Calu3 (cell line): ENCODE measurements around the gene ACAD11. TPM values are rescaled to one million over a fixed set of nuclear protein-coding genes. Genes with fewer than 3 reads are reported as not detected.
"Not testable (repeated sequence)": the region's sequence is repeated elsewhere in the genome, so short reads cannot be mapped to it uniquely, and the experiment has no call there.

Experiments used
- BruUV-seq: library from RNA; stranded (reverse); fragments of 400-500 nt; replicated peaks from 2 replicates; lab custom pipeline; 2021; lab: Mats Ljungman, UMichigan
- CTCF ChIA-PET: fragments of 300-600 bp; sonication (Branson Sonifier 250); formaldehyde crosslinking; loops from one replicate; lab custom pipeline; 2022; ENCODE audit warnings: antibody characterized with exemption; lab: Charles Lee
- DNase-seq: peaks from one replicate; pipeline ENCODE4 v3.0.0; 2022
- H3K27ac Mint-ChIP-seq: one replicate; pipeline ENCODE4 v1.8.0; 2022; ENCODE audit warnings: mixed read lengths; ENCODE audit not compliant: unreplicated experiment
- H3K27me3 Mint-ChIP-seq: one replicate; pipeline ENCODE4 v1.8.0; 2022; ENCODE audit warnings: mixed read lengths; ENCODE audit not compliant: unreplicated experiment
- H3K36me3 Mint-ChIP-seq: one replicate; pipeline ENCODE4 v1.8.0; 2022; ENCODE audit warnings: mild to moderate bottlenecking, moderate library complexity, mixed read lengths; ENCODE audit not compliant: insufficient read depth, unreplicated experiment
- H3K4me1 Mint-ChIP-seq: one replicate; pipeline ENCODE4 v1.8.0; 2022; ENCODE audit warnings: mild to moderate bottlenecking, low read depth, mixed read lengths; ENCODE audit not compliant: unreplicated experiment
- H3K4me3 Mint-ChIP-seq: one replicate; pipeline ENCODE4 v1.8.0; 2022; ENCODE audit warnings: mild to moderate bottlenecking, low read depth, moderate library complexity, mixed read lengths; ENCODE audit not compliant: unreplicated experiment
- H3K9me3 Mint-ChIP-seq: one replicate; pipeline ENCODE4 v1.8.0; 2022; ENCODE audit warnings: low read depth, mixed read lengths; ENCODE audit not compliant: unreplicated experiment
- CTCF ChIP-seq: fragments of 200-600 bp; IDR thresholded peaks from one replicate; pipeline ENCODE4 v1.8.0; 2022; ENCODE audit warnings: antibody characterized with exemption; ENCODE audit not compliant: unreplicated experiment
- intact Hi-C: fragments of 100-400 bp; cut with micrococcal nuclease; formaldehyde crosslinking; loops from one replicate; pipeline ENCODE4 v1.10.0; 2022; ENCODE audit not compliant: unreplicated experiment
- total RNA-seq: library from RNA; stranded (reverse); gene quantifications from 2 replicates; pipeline ENCODE4 v1.2.3, GENCODE V29; 2022

Gene ACAD11
- total RNA-seq, 1 experiment from 2014 or later: 14.6 TPM

GRCh38 chr3:132605374-132605792, 54.2 kb downstream of the ACAD11 start:
- no peaks in the 10 kb centered on the region for H3K36me3 Mint-ChIP-seq
- H3K27me3 Mint-ChIP-seq: no peaks in the 10 kb centered on the region
- peaks cover 4% of the 10 kb centered on the region for H3K9me3 Mint-ChIP-seq
- no peak overlapping the region for H3K27ac Mint-ChIP-seq
- CTCF ChIA-PET: no interaction called here
- no peak overlapping the region for H3K4me3 Mint-ChIP-seq
- DNase-seq: no peak
- intact Hi-C loops: no loop called here
- no peaks in the 10 kb centered on the region for H3K4me1 Mint-ChIP-seq
- BruUV-seq: no TSS peak
- no peak for TF ChIP-seq CTCF

- H3K4me1 Mint-ChIP-seq: peaks cover 11% of the 10 kb centered on the region
Measured at GRCh38 chr3:132600614-132601013, 59.0 kb downstream of the ACAD11 start.

GRCh38 chr3:132598181-132598580, 61.4 kb downstream of the ACAD11 start:
- no peak overlapping the region for H3K4me3 Mint-ChIP-seq
- H3K27ac Mint-ChIP-seq: no peak overlapping the region
- H3K9me3 Mint-ChIP-seq: no peaks in the 10 kb centered on the region
- no peaks in the 10 kb centered on the region for H3K27me3 Mint-ChIP-seq
- CTCF ChIA-PET: no interaction called here
- no TSS peak for BruUV-seq
- peaks cover 29% of the 10 kb centered on the region for H3K4me1 Mint-ChIP-seq
- intact Hi-C loops: loop anchor here (5.0 kb wide), 1 partner anchor 44 kb away; no protein-coding TSS in a partner anchor
- peaks cover 5% of the 10 kb centered on the region for H3K36me3 Mint-ChIP-seq
- DNase-seq: no peak
- no peak for TF ChIP-seq CTCF

More at GRCh38 chr3:132600614-132601013, 59.0 kb downstream of the ACAD11 start:
- H3K27me3 Mint-ChIP-seq, intact Hi-C loops, CTCF ChIA-PET, H3K36me3 Mint-ChIP-seq, BruUV-seq, H3K4me3 Mint-ChIP-seq, DNase-seq, H3K9me3 Mint-ChIP-seq, H3K27ac Mint-ChIP-seq: not testable (repeated sequence)

GRCh38 chr3:132597660-132598059, 61.9 kb downstream of the ACAD11 start:
- H3K9me3 Mint-ChIP-seq: no peaks in the 10 kb centered on the region
- BruUV-seq: TSS peak; percentile 89
- no peaks in the 10 kb centered on the region for H3K27me3 Mint-ChIP-seq
- peaks cover 29% of the 10 kb centered on the region for H3K4me1 Mint-ChIP-seq
- H3K36me3 Mint-ChIP-seq: peaks cover 5% of the 10 kb centered on the region
- H3K27ac Mint-ChIP-seq: no peak overlapping the region
- intact Hi-C loops: loop anchor here (5.0 kb wide), 1 partner anchor 45 kb away; no protein-coding TSS in a partner anchor
- no peak overlapping the region for H3K4me3 Mint-ChIP-seq
- no peak for DNase-seq
- TF ChIP-seq CTCF: no peak
- CTCF ChIA-PET: interaction anchor here (0.6 to 1.0 kb wide), 6 partner anchors 8 to 62 kb away, joined by 3 to 5 read pairs (median 3); no protein-coding TSS in a partner anchor

GRCh38 chr3:132596816-132597433, 62.7 kb downstream of the ACAD11 start, which contains the start of gene ACKR4:
Gene ACKR4 (plus strand): TSS chr3:132597270. CDS start chr3:132600398, 3,128 bp downstream.
- no peak for DNase-seq
- peak within 1 kb of the TSS; percentile 12 for H3K27ac Mint-ChIP-seq
- CTCF ChIA-PET: interaction anchor here (0.6 to 1.0 kb wide), 6 partner anchors 9 to 62 kb away, joined by 3 to 5 read pairs (median 3); no protein-coding TSS in a partner anchor
- H3K27me3 Mint-ChIP-seq: no peaks in the 10 kb centered on the region
- TF ChIP-seq CTCF: no peak
- intact Hi-C loops: loop anchor here (5.0 kb wide), 1 partner anchor 45 kb away; no protein-coding TSS in a partner anchor
- H3K9me3 Mint-ChIP-seq: no peaks in the 10 kb centered on the region
- BruUV-seq: no TSS peak
- peak within 1 kb of the TSS; percentile 45 for H3K4me3 Mint-ChIP-seq
- H3K4me1 Mint-ChIP-seq: peaks cover 29% of the 10 kb centered on the region
- peaks cover 5% of the 10 kb centered on the region for H3K36me3 Mint-ChIP-seq
